Uterus (tissue), 2 donors: ENCODE data around the gene KCNA10.

Experiments used
- POLR2A ChIP-seq, 2 donors: fragments of 450-650 bp; IDR thresholded peaks; one replicate each; pipeline ENCODE4 v1.6.1; 2016; ENCODE audit warnings: antibody characterized with exemption in 2 of 2, mild to moderate bottlenecking in 1 of 2, moderate library complexity in 1 of 2
- TF ChIP-seq, protein P1 (sequence below), 4 experiments: fragments of 200-600 bp in 2 of 4; fragments of 450-650 bp in 2 of 4; sonication (generic) in 2 of 4; IDR thresholded peaks; one replicate each; pipeline ENCODE4 v1.5.1; 2016 to 2019; ENCODE audit warnings: antibody characterized with exemption in 4 of 4, mild to moderate bottlenecking in 2 of 4, moderate library complexity in 1 of 4

GRCh38 chr1:110490791-110491451 is 28.1 kb downstream of the KCNA10 start:
- TF ChIP-seq, protein P1, sequence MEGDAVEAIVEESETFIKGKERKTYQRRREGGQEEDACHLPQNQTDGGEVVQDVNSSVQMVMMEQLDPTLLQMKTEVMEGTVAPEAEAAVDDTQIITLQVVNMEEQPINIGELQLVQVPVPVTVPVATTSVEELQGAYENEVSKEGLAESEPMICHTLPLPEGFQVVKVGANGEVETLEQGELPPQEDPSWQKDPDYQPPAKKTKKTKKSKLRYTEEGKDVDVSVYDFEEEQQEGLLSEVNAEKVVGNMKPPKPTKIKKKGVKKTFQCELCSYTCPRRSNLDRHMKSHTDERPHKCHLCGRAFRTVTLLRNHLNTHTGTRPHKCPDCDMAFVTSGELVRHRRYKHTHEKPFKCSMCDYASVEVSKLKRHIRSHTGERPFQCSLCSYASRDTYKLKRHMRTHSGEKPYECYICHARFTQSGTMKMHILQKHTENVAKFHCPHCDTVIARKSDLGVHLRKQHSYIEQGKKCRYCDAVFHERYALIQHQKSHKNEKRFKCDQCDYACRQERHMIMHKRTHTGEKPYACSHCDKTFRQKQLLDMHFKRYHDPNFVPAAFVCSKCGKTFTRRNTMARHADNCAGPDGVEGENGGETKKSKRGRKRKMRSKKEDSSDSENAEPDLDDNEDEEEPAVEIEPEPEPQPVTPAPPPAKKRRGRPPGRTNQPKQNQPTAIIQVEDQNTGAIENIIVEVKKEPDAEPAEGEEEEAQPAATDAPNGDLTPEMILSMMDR (IDR thresholded peaks at IDR 0.05), result no peak
- TF ChIP-seq POLR2A (IDR thresholded peaks at IDR 0.05), result no peak
